Gastrocnemius medialis (tissue), 4 donors: ENCODE data around the gene PPIE. TPM values are rescaled to one million over a fixed set of nuclear protein-coding genes. Genes with fewer than 3 reads are reported as not detected.
A peak's percentile ranks its signal among the peaks of the same experiment; 100 is the strongest.

Experiments
- ATAC-seq, 2 donors: fragments of 150-250 bp; one replicate each; pipeline ENCODE4 v1.9.1; 2016
- DNase-seq, 2 donors: peaks; one replicate each; pipeline ENCODE4 v3.0.0-alpha.2; 2019
- H3K27ac ChIP-seq, 4 donors: fragments of 200-600 bp; sonication (generic); 1 replicate in 1 of 4; 2 replicates in 3 of 4; pipeline ENCODE4 v1.5.1; 2016 to 2018; ENCODE audit warnings: mild to moderate bottlenecking in 2 of 4, moderate library complexity in 1 of 4
- H3K27me3 ChIP-seq, 3 donors: fragments of 200-600 bp; sonication (generic) in 2 of 3; 1 replicate in 1 of 3; 2 replicates in 2 of 3; pipeline versions ENCODE4 v1.5.1 to v1.6.0; 2016 to 2019; ENCODE audit warnings: mild to moderate bottlenecking in 1 of 3, moderate library complexity in 1 of 3
- H3K36me3 ChIP-seq, 2 donors: fragments of 200-600 bp; sonication (generic) in 1 of 2; one replicate each; pipeline ENCODE4 v1.5.1; 2017 to 2018
- H3K4me1 ChIP-seq, 2 donors: fragments of 200-600 bp; sonication (generic) in 1 of 2; one replicate each; pipeline ENCODE4 v1.5.1; 2016 to 2017; ENCODE audit warnings: mild to moderate bottlenecking in 2 of 2
- H3K4me3 ChIP-seq, 4 donors: fragments of 200-600 bp; sonication (generic) in 3 of 4; 1 replicate in 1 of 4; 2 replicates in 3 of 4; pipeline ENCODE4 v1.5.1; 2016 to 2019; ENCODE audit warnings: mild to moderate bottlenecking in 2 of 4
- H3K9me3 ChIP-seq, 3 donors: fragments of 200-600 bp; sonication (generic) in 2 of 3; 1 replicate in 1 of 3; 2 replicates in 2 of 3; pipeline ENCODE4 v1.5.1; 2016 to 2019
- POLR2A ChIP-seq, 2 donors: fragments of 450-650 bp; IDR thresholded peaks; one replicate each; pipeline ENCODE4 v1.6.1; 2017; ENCODE audit warnings: antibody characterized with exemption in 2 of 2, mild to moderate bottlenecking in 2 of 2, moderate library complexity in 2 of 2
- in situ Hi-C, 4 donors: fragments of 200-750 bp; cut with MboI; loops; one replicate each; pipeline versions ENCODE4 v1.15.0 to v1.8.0; 2017; ENCODE audit warnings: low sequenced_read_pairs in 4 of 4
- intact Hi-C: fragments of 100-400 bp; cut with DNase I; formaldehyde crosslinking; loops from one replicate; pipeline ENCODE4 v1.15.1; 2023; ENCODE audit warnings: low total_unique reads
- total RNA-seq, 4 donors: library from RNA; depleted of rRNA; stranded (reverse); fragments of >200 nt; gene quantifications; one replicate each; pipeline versions ENCODE4 v1.1.0 to v1.2.3, GENCODE V29; 2016
- TF ChIP-seq, protein P1 (sequence below), 5 experiments: fragments of 450-650 bp in 3 of 5; fragments of 200-600 bp in 2 of 5; sonication (generic) in 2 of 5; IDR thresholded peaks in 4 of 5; conservative IDR thresholded peaks in 1 of 5; 1 replicate in 4 of 5; 2 replicates in 1 of 5; pipeline ENCODE4 v1.5.1; 2016 to 2019; ENCODE audit warnings: antibody characterized with exemption in 5 of 5, mild to moderate bottlenecking in 3 of 5, moderate library complexity in 3 of 5

The PPIE gene
- total RNA-seq, 4 donors from 2014 or later = 22.9 to 30.1 (median 27.2) TPM

DNA sequence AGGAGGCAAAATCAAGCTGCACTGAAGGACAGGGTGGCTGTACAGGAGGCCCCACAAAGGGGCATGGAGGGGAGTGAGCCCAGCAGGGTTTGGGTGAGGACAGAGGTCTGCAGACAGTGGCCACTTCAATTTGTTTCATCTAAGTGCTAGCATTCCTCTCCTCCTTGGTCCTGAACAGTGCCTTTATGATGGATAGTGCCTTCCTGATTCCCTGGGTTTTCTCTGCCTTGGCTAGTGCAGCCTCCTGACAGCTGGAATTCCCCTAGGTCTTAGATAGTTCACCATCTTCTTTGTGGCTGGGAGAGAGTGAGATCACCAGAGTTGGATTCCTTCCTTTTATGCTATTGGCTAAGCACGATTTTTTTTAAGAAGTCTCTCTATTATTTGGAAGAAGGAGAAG lies 43.7 kb upstream of the PPIE start:
- TF ChIP-seq POLR2A (IDR thresholded peaks at IDR 0.05) = no peak
- TF ChIP-seq, protein P1, sequence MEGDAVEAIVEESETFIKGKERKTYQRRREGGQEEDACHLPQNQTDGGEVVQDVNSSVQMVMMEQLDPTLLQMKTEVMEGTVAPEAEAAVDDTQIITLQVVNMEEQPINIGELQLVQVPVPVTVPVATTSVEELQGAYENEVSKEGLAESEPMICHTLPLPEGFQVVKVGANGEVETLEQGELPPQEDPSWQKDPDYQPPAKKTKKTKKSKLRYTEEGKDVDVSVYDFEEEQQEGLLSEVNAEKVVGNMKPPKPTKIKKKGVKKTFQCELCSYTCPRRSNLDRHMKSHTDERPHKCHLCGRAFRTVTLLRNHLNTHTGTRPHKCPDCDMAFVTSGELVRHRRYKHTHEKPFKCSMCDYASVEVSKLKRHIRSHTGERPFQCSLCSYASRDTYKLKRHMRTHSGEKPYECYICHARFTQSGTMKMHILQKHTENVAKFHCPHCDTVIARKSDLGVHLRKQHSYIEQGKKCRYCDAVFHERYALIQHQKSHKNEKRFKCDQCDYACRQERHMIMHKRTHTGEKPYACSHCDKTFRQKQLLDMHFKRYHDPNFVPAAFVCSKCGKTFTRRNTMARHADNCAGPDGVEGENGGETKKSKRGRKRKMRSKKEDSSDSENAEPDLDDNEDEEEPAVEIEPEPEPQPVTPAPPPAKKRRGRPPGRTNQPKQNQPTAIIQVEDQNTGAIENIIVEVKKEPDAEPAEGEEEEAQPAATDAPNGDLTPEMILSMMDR (IDR thresholded peaks at IDR 0.05 in 4 of 5, conservative IDR thresholded peaks at IDR 0.05 in 1 of 5) = no peak
- intact Hi-C loops (no loop called here), in situ Hi-C loops (no loop called here)
- Histone ChIP-seq H3K9me3 (no peaks in the 10 kb centered on the region), H3K4me3 (no peak overlapping the region), H3K4me1 (peaks cover 40 to 44% of the 10 kb centered on the region in 2 donors), H3K27me3 (peaks cover 0 to 3% (median 0%) of the 10 kb centered on the region in 3 donors), H3K36me3 (no peaks in the 10 kb centered on the region), H3K27ac (peak overlapping the region; percentile 91 to 99 (median 96))
- ATAC-seq (no peak), DNase-seq (no peak)

DNA sequence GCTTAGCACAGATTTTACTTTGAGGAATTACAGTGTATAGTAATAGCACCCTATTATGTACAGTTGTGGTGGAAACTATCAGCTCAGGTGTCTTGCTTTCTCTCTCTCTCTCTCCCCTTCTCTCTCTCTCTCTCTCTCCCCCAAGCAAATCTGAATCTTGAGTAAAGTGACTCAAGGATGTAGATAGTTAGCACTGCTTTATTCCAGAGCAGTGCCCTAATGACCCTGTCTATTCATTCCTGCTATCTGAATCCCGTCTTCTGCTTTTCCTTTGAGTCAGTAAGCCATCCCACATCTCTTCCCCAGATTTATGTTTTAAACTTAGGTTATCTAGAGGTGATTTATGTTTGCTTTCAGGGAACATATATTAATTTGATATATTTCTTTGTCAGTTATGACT lies 42.2 kb upstream of the PPIE start:
- no peak for TF ChIP-seq POLR2A (IDR thresholded peaks at IDR 0.05)
- TF ChIP-seq, protein P1 (IDR thresholded peaks at IDR 0.05 in 4 of 5, conservative IDR thresholded peaks at IDR 0.05 in 1 of 5) = no peak
- ATAC-seq = no peak
- Histone ChIP-seq H3K27ac (peak overlapping the region in 3 of 4 donors; percentile 91 to 99 (median 96)), H3K4me3 (no peak overlapping the region), H3K36me3 (no peaks in the 10 kb centered on the region), H3K4me1 (peaks cover 36 to 39% of the 10 kb centered on the region in 2 donors), H3K9me3 (no peaks in the 10 kb centered on the region), H3K27me3 (peaks cover 0 to 3% (median 0%) of the 10 kb centered on the region in 3 donors)
- DNase-seq = no peak
- intact Hi-C loops = loop anchor here (2.0 kb wide), 1 partner anchor 22 kb away; no protein-coding TSS in a partner anchor
- in situ Hi-C loops = no loop called here

DNA sequence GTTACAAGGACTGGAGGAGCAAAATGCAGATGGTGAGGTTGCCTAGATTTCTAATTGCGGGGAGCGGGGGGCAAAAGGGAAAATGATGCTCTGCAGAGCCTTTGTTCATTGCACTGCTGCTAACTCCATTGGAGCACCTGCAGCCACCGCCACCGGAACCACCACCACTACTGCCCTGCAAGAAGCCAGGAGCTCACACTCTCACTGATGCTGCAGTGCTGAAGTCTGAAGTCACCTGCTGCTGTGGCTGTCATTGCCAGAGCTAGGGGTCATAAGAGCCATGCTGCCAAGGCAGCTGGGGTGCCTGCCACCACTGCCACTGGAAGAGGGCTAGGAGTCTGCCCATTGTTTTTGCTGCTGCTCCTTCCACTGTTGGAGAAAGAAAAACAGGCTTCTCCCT lies 40.1 kb upstream of the PPIE start:
- intact Hi-C loops = no loop called here
- TF ChIP-seq POLR2A (IDR thresholded peaks at IDR 0.05) = no peak
- TF ChIP-seq, protein P1 (IDR thresholded peaks at IDR 0.05 in 4 of 5, conservative IDR thresholded peaks at IDR 0.05 in 1 of 5) = no peak

DNA sequence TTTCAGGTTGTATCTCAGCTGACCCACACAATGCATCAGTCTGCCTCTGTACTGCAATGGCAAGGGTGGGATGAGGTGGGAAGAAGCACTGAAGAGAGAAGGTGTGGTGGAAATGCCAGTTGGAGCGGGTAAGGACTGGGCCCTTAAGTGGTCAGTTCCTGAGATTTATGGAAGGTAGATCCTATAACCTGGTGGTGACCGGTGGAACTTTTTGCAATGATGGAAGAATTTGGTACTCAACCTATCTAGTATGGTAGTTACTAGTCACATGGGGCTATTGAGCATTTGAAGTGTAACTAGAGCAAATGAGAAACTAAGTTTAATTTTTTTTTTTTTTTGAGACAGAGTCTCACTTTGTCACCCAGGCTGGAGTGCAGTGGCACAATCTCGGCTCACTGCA lies 39.3 kb upstream of the PPIE start:
- TF ChIP-seq, protein P1 (IDR thresholded peaks at IDR 0.05 in 4 of 5, conservative IDR thresholded peaks at IDR 0.05 in 1 of 5) = peak in 1 of 5 experiments; percentile 21
- no peak for TF ChIP-seq POLR2A (IDR thresholded peaks at IDR 0.05)
- no peak for DNase-seq
- H3K4me1 ChIP-seq = peaks cover 14 to 17% of the 10 kb centered on the region in 2 donors

More for the DNA sequence above, 40.1 kb upstream of the PPIE start:
- no peak for DNase-seq
- Histone ChIP-seq H3K27ac (no peak overlapping the region), H3K36me3 (no peaks in the 10 kb centered on the region), H3K27me3 (no peaks in the 10 kb centered on the region), H3K9me3 (no peaks in the 10 kb centered on the region), H3K4me3 (no peak overlapping the region), H3K4me1 (peaks cover 18 to 22% of the 10 kb centered on the region in 2 donors)
- in situ Hi-C loops = no loop called here
- no peak for ATAC-seq

DNA sequence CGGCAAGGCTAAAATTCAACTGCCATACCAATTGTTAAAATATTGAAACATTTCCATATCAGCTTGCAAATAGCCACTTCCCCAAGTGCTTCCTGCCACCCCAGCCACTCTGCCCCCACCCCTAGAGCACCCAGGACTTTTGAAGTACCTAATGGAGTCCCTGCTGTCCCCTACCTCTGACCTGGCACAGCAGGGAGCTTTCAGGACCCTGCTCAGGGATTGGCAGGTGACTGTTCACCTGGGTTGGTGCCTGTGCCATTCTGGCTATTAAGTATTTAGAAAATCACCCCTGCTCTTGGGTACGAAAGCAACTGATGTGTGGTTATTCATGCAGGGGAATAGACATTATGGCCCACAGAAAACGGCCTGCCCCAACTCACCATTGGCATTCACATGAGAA lies 38.3 kb upstream of the PPIE start:
- H3K4me1 ChIP-seq = peaks cover 5 to 7% of the 10 kb centered on the region in 2 donors
- no peaks in the 10 kb centered on the region for H3K27me3 ChIP-seq
- TF ChIP-seq, protein P1 (IDR thresholded peaks at IDR 0.05 in 4 of 5, conservative IDR thresholded peaks at IDR 0.05 in 1 of 5) = no peak
- TF ChIP-seq POLR2A (IDR thresholded peaks at IDR 0.05) = no peak
- ATAC-seq (no peak), DNase-seq (no peak)
- no peak overlapping the region for H3K27ac ChIP-seq
- H3K9me3 ChIP-seq = no peaks in the 10 kb centered on the region
- no peak overlapping the region for H3K4me3 ChIP-seq
- in situ Hi-C loops (no loop called here), intact Hi-C loops (no loop called here)
- H3K36me3 ChIP-seq = no peaks in the 10 kb centered on the region

More for the DNA sequence above, 39.3 kb upstream of the PPIE start:
- intact Hi-C loops = no loop called here
- Histone ChIP-seq H3K36me3 (no peaks in the 10 kb centered on the region), H3K27me3 (no peaks in the 10 kb centered on the region), H3K4me3 (no peak overlapping the region), H3K9me3 (no peaks in the 10 kb centered on the region), H3K27ac (no peak overlapping the region)
- no peak for ATAC-seq
- in situ Hi-C loops = no loop called here
